HepG2 (cell line): ENCODE results near the gene ROMO1. TPM values are rescaled to one million over a fixed set of nuclear protein-coding genes. Genes with fewer than 3 reads are reported as not detected.

Experiments
- ATAC-seq: fragments of 200-7000 bp; cut with Tn5 transposase; 3 replicates; pipeline ENCODE4 v1.9.1; 2020; ENCODE audit warnings: mild to moderate bottlenecking, moderate library complexity
- BruUV-seq: library from RNA; stranded (reverse); fragments of 400-500 nt; replicated peaks from 2 replicates; lab custom pipeline; 2021; lab: Mats Ljungman, UMichigan
- CTCF ChIA-PET: fragments of 300-600 bp; formaldehyde crosslinking; extraction: SDS; loops from one replicate; lab custom pipeline; 2021; ENCODE audit warnings: low total read pairs, inconsistent platforms, low intra/inter-chr PET ratio; lab: Yijun Ruan, JAX
- POLR2A ChIA-PET: fragments of 350-600 bp; sonication (Branson Sonifier 250); formaldehyde crosslinking; loops from one replicate; lab custom pipeline; 2020; ENCODE audit warnings: antibody characterized with exemption, inconsistent platforms; lab: Yijun Ruan, JAX
- DNase-seq: peaks from one replicate; pipeline ENCODE4 v3.0.0-alpha.2; 2015; ENCODE audit warnings: low spot score
- FAIRE-seq: peaks from 3 replicates; lab custom pipeline; 2011; peaks lifted over from hg19 to GRCh38; lab: Jason Lieb, UNC
- H2AFZ ChIP-seq: one replicate; pipeline ENCODE4 v1.6.1; 2011; ENCODE audit warnings: low read length, inconsistent platforms
- H3K27ac ChIP-seq: fragments of 300-600 bp; 3 replicates; pipeline ENCODE4 v1.8.0; 2011; ENCODE audit warnings: mixed run types, mild to moderate bottlenecking, mixed read lengths, low read length, inconsistent platforms; ENCODE audit not compliant: insufficient read depth; ENCODE audit errors: extremely low read length
- H3K27me3 ChIP-seq, 2 experiments: fragments of 200-600 bp in 1 of 2; 2 replicates in 1 of 2; 3 replicates in 1 of 2; pipeline versions ENCODE4 v1.6.0 to v1.8.0; 2011; ENCODE audit warnings: low read length in 2 of 2, mild to moderate bottlenecking in 2 of 2, moderate library complexity in 2 of 2, inconsistent platforms in 1 of 2; ENCODE audit not compliant: insufficient read depth in 2 of 2, control insufficient read depth in 1 of 2
- H3K36me3 ChIP-seq, 2 experiments: fragments of 200-600 bp in 1 of 2; replicated peaks in 1 of 2; 2 replicates in 1 of 2; 3 replicates in 1 of 2; pipeline versions ENCODE4 v1.5.1 to v1.8.0; 2011; ENCODE audit warnings: low read length in 2 of 2, inconsistent platforms in 1 of 2; ENCODE audit not compliant: insufficient read depth in 2 of 2, control insufficient read depth in 1 of 2
- H3K4me1 ChIP-seq: 2 replicates; pipeline ENCODE4 v1.5.1; 2012; ENCODE audit warnings: low read length, inconsistent platforms; ENCODE audit not compliant: insufficient read depth
- H3K4me2 ChIP-seq: 2 replicates; pipeline ENCODE4 v1.6.0; 2011; ENCODE audit warnings: low read depth, low read length, inconsistent platforms
- H3K4me3 ChIP-seq, 3 experiments: fragments of 200-600 bp in 1 of 3; sonication (generic), shearing (Covaris generic) in 1 of 3; replicated peaks in 1 of 3; 2 replicates each; pipeline ENCODE4 v1.5.1; 2011 to 2016; ENCODE audit warnings: low read length in 3 of 3, inconsistent platforms in 2 of 3, low read depth in 2 of 3, mild to moderate bottlenecking in 2 of 3, control low read depth in 1 of 3, mixed read lengths in 1 of 3; ENCODE audit not compliant: insufficient read depth in 1 of 3
- H3K79me2 ChIP-seq: one replicate; pipeline ENCODE4 v1.6.1; 2011; ENCODE audit warnings: low read length, inconsistent platforms; ENCODE audit not compliant: insufficient read depth
- H3K9ac ChIP-seq: 2 replicates; pipeline ENCODE4 v1.6.0; 2011; ENCODE audit warnings: mild to moderate bottlenecking, low read depth, low read length, inconsistent platforms; ENCODE audit not compliant: insufficient read depth
- H3K9me3 ChIP-seq: 2 replicates; pipeline ENCODE4 v1.5.1; 2012; ENCODE audit warnings: mild to moderate bottlenecking, low read length
- H4K20me1 ChIP-seq: 2 replicates; pipeline ENCODE4 v1.6.0; 2011; ENCODE audit warnings: inconsistent platforms, mild to moderate bottlenecking, low read length, moderate library complexity; ENCODE audit not compliant: insufficient read depth
- HIC2 ChIP-seq: sonication (generic); formaldehyde crosslinking; IDR thresholded peaks from 2 replicates; pipeline ENCODE4 v1.9.0; 2022; ENCODE audit warnings: low read depth, missing genetic modification reagents
- RAD21 ChIP-seq: fragments of 450-650 bp; formaldehyde crosslinking; IDR thresholded peaks from 2 replicates; pipeline ENCODE4 v1.5.0; 2020; ENCODE audit warnings: mild to moderate bottlenecking
- RARG ChIP-seq: sonication (generic); formaldehyde crosslinking; IDR thresholded peaks from 2 replicates; pipeline ENCODE4 v1.4.0; 2020; ENCODE audit warnings: low read depth, mild to moderate bottlenecking, missing genetic modification reagents
- TOPORS ChIP-seq: sonication (generic); formaldehyde crosslinking; IDR thresholded peaks from 2 replicates; pipeline ENCODE4 v1.8.0; 2023; ENCODE audit warnings: mild to moderate bottlenecking, missing genetic modification reagents
- ZBTB38 ChIP-seq: sonication (generic); formaldehyde crosslinking; IDR thresholded peaks from 2 replicates; pipeline ENCODE4 v1.5.1; 2020; ENCODE audit warnings: mild to moderate bottlenecking, missing genetic modification reagents
- ZNF546 ChIP-seq: sonication (generic); formaldehyde crosslinking; conservative IDR thresholded peaks from 2 replicates; pipeline ENCODE4 v1.8.1; 2023; ENCODE audit warnings: mild to moderate bottlenecking, missing genetic modification reagents
- ZNF75D ChIP-seq: sonication (generic); formaldehyde crosslinking; IDR thresholded peaks from 2 replicates; pipeline ENCODE4 v1.8.1; 2023; ENCODE audit warnings: missing genetic modification reagents, mild to moderate bottlenecking, borderline replicate concordance
- ZNF782 ChIP-seq: sonication (generic); formaldehyde crosslinking; IDR thresholded peaks from 2 replicates; pipeline ENCODE4 v1.4.0; 2020; ENCODE audit warnings: missing genetic modification reagents, mild to moderate bottlenecking, borderline replicate concordance
- ZNF816 ChIP-seq: sonication (generic); formaldehyde crosslinking; IDR thresholded peaks from 2 replicates; pipeline ENCODE4 v1.8.0; 2022; ENCODE audit warnings: missing genetic modification reagents, mild to moderate bottlenecking, borderline replicate concordance
- WGBS: methylation state at CpG from one replicate; pipeline ENCODE4 v1.1.6; 2017; ENCODE audit warnings: low lambda C conversion rate; 5-methylcytosine and 5-hydroxymethylcytosine counted together
- in situ Hi-C: cut with HindIII; loops from 2 replicates; pipeline ENCODE4 v1.10.0; 2017; ENCODE audit warnings: low pct_unique_long_range_greater_than_20kb; ENCODE audit not compliant: extremely low pct_ligation_motif_present
- intact Hi-C: fragments of 100-400 bp; cut with micrococcal nuclease; formaldehyde crosslinking; loops from one replicate; pipeline ENCODE4 v1.10.0; 2022; ENCODE audit not compliant: unreplicated experiment
- polyA plus RNA-seq, 8 experiments: library from polyadenylated mRNA; depleted of rRNA in 3 of 8; stranded (reverse) in 7 of 8; unstranded in 1 of 8; fragments of >200 nt; fragmentation: Illumina TruSeq in 4 of 8; extraction: Trizol in 4 of 8; gene quantifications; 2 replicates each; pipeline versions ENCODE4 v1.2.1 to v1.2.3, GENCODE V29; 2011 to 2016; ENCODE audit warnings: low read depth in 4 of 8, missing spikeins in 1 of 8, mixed read lengths in 1 of 8; ENCODE audit not compliant: insufficient read depth in 1 of 8
- total RNA-seq, 5 experiments: library from RNA; depleted of rRNA; stranded (reverse); fragments of >200 nt; fragmentation: Illumina TruSeq; extraction: Trizol; gene quantifications; 2 replicates each; pipeline ENCODE4 v1.2.3, GENCODE V29; 2016; ENCODE audit warnings: low read depth in 1 of 5
- TF ChIP-seq, protein P1 (sequence below): sonication (generic); formaldehyde crosslinking; IDR thresholded peaks from 2 replicates; pipeline ENCODE4 v1.8.0; 2022; ENCODE audit warnings: mild to moderate bottlenecking, missing genetic modification reagents
- TF ChIP-seq, protein P2 (sequence below): sonication (generic); formaldehyde crosslinking; IDR thresholded peaks from 2 replicates; pipeline ENCODE4 v1.9.0; 2021; ENCODE audit warnings: missing genetic modification reagents, borderline replicate concordance

The ROMO1 gene
- total and polyA plus RNA-seq, 2 of the 13 experiments (the other 11 are each of a cell fraction or from before 2014, with no cell fraction given): 636 to 755 TPM

DNA sequence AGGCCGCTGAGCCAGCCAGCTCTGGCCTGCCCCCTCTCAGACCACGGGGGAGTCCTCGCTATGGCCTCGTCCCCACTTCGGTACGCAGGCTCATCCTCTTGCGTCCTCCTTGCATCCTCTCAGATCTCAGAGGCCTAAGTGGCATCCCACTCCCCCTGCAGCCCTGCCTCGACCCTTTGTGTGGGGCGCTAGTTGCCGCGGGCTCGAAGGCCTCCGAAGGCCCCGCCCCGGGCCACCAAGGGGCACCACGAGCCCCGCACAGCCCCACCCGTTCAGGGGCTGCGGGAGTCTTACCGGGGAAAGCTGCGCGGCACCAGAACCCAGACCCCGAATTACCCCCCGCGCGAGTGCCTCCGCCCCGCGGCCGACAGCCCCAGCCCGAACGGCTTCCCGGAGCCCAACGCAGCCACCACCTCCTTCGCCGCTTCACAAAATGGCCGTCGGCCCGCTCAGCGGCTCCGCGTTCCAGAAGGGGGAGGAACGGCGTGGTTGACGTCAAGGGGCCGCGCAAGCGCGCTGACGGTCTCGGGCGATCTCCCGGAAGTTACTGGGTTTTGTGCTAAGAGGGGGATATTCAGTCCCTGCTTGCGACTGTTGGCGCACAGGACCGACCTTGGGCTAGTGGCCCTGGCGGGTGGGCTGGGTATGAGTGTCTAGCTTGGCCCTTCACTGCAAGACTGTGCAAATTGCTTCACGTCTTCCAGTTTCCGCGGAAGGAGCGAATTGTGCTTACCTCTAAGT, 34.6 kb upstream of the ROMO1 start, which contains the start of the genes CPNE1 and RBM12 (continued):
- TF ChIP-seq RARG (CRISPR knock-in tag): peak; percentile 98
- TF ChIP-seq, all 625 proteins: peak for 473

GRCh38 chr20:35665949-35666288, 33.3 kb upstream of the ROMO1 start:
- H3K79me2 ChIP-seq: peaks cover 39% of the 10 kb centered on the region
- FAIRE-seq: no peak
- in situ Hi-C loops (no loop called here), intact Hi-C loops (loop anchor here (2.0 kb wide), 2 partner anchors 33 to 49 kb away; partner anchors contain the start of genes NFS1 and ROMO1)
- WGBS: 97% methylated on average over 17 of the region's 17 CpGs
- peaks cover 32% of the 10 kb centered on the region for H4K20me1 ChIP-seq
- no peak overlapping the region for H3K4me3 ChIP-seq
- H3K4me2 ChIP-seq: no peak overlapping the region
- H3K27ac ChIP-seq: no peak overlapping the region
- ChIA-PET POLR2A (interaction anchor here (0.6 to 4.6 kb wide), 9 partner anchors 10 to 124 kb away, joined by 3 to 73 read pairs (median 5); partner anchors contain the start of genes ERGIC3, NFS1, RBM39 and ROMO1), CTCF (no interaction called here)
- H3K9me3 ChIP-seq: no peaks in the 10 kb centered on the region
- no TSS peak for BruUV-seq
- no peak overlapping the region for H3K9ac ChIP-seq
- peaks cover 5 to 23% of the 10 kb centered on the region in 2 experiments; a peak in 4 of 5 replicates for H3K36me3 ChIP-seq
- H3K27me3 ChIP-seq: no peaks in the 10 kb centered on the region; a peak in 1 of 5 replicates
- no peak overlapping the region for H2AFZ ChIP-seq
- H3K4me1 ChIP-seq: peaks cover 29% of the 10 kb centered on the region
- DNase-seq: no peak
- ATAC-seq: no peak
- TF ChIP-seq TOPORS (no peak), RAD21 (CRISPR knock-in tag) (no peak), ZBTB38 (CRISPR knock-in tag) (peak; percentile 65), HIC2 (CRISPR knock-in tag) (no peak), ZNF816 (CRISPR knock-in tag) (no peak), ZNF782 (0 out of 2 replicates have a peak, but pooled peaks have one; percentile 58), ZNF546 (CRISPR knock-in tag) (no peak), ZNF75D (CRISPR knock-in tag) (no peak)
- TF ChIP-seq, protein P1, sequence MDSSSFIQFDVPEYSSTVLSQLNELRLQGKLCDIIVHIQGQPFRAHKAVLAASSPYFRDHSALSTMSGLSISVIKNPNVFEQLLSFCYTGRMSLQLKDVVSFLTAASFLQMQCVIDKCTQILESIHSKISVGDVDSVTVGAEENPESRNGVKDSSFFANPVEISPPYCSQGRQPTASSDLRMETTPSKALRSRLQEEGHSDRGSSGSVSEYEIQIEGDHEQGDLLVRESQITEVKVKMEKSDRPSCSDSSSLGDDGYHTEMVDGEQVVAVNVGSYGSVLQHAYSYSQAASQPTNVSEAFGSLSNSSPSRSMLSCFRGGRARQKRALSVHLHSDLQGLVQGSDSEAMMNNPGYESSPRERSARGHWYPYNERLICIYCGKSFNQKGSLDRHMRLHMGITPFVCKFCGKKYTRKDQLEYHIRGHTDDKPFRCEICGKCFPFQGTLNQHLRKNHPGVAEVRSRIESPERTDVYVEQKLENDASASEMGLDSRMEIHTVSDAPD: peak; percentile 28; the same call in 1 of the 2 replicates
- TF ChIP-seq, protein P2, sequence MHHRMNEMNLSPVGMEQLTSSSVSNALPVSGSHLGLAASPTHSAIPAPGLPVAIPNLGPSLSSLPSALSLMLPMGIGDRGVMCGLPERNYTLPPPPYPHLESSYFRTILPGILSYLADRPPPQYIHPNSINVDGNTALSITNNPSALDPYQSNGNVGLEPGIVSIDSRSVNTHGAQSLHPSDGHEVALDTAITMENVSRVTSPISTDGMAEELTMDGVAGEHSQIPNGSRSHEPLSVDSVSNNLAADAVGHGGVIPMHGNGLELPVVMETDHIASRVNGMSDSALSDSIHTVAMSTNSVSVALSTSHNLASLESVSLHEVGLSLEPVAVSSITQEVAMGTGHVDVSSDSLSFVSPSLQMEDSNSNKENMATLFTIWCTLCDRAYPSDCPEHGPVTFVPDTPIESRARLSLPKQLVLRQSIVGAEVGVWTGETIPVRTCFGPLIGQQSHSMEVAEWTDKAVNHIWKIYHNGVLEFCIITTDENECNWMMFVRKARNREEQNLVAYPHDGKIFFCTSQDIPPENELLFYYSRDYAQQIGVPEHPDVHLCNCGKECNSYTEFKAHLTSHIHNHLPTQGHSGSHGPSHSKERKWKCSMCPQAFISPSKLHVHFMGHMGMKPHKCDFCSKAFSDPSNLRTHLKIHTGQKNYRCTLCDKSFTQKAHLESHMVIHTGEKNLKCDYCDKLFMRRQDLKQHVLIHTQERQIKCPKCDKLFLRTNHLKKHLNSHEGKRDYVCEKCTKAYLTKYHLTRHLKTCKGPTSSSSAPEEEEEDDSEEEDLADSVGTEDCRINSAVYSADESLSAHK (CRISPR knock-in tag): 0 out of 2 replicates have a peak, but pooled peaks have one; percentile 52
